ENCODE results near the gene ACY1.

GRCh38 chr3:51937611-51938450 is 45.5 kb upstream of the ACY1 start:
- no peak for TF ChIP-seq CTCF (IDR thresholded peaks at IDR 0.05)
- TF ChIP-seq, protein P1, sequence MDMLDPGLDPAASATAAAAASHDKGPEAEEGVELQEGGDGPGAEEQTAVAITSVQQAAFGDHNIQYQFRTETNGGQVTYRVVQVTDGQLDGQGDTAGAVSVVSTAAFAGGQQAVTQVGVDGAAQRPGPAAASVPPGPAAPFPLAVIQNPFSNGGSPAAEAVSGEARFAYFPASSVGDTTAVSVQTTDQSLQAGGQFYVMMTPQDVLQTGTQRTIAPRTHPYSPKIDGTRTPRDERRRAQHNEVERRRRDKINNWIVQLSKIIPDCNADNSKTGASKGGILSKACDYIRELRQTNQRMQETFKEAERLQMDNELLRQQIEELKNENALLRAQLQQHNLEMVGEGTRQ (IDR thresholded peaks at IDR 0.05; ENCODE audit: borderline replicate concordance, low read depth, low read length), result no peak
- TF ChIP-seq CHD2 (IDR thresholded peaks at IDR 0.05; ENCODE audit: low read length, partially characterized antibody), result no peak
- no peak for TF ChIP-seq REST (IDR thresholded peaks at IDR 0.05; ENCODE audit: low read depth, low read length)
- TF ChIP-seq, protein P2, sequence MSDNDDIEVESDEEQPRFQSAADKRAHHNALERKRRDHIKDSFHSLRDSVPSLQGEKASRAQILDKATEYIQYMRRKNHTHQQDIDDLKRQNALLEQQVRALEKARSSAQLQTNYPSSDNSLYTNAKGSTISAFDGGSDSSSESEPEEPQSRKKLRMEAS (IDR thresholded peaks at IDR 0.05; ENCODE audit: low read depth), result no peak
- TF ChIP-seq TAF1 (IDR thresholded peaks at IDR 0.05; ENCODE audit: borderline replicate concordance, low read depth, low read length), result no peak
- no peak for TF ChIP-seq FOSL2 (IDR thresholded peaks at IDR 0.05; ENCODE audit: borderline replicate concordance, low read depth)
